Kidney glomerular epithelial cell (primary cell): Measurements from ENCODE around the gene CTNND1.
A peak's percentile ranks its signal among the peaks of the same experiment; 100 is the strongest.
"Not testable (repeated sequence)": the region's sequence is repeated elsewhere in the genome, so short reads cannot be mapped to it uniquely, and the experiment has no call there.

Experiments
- DNase-seq: peaks from one replicate; lab custom pipeline; 2025; lab: John Stamatoyannopoulos, UW

CTNND1 gene, protein sequence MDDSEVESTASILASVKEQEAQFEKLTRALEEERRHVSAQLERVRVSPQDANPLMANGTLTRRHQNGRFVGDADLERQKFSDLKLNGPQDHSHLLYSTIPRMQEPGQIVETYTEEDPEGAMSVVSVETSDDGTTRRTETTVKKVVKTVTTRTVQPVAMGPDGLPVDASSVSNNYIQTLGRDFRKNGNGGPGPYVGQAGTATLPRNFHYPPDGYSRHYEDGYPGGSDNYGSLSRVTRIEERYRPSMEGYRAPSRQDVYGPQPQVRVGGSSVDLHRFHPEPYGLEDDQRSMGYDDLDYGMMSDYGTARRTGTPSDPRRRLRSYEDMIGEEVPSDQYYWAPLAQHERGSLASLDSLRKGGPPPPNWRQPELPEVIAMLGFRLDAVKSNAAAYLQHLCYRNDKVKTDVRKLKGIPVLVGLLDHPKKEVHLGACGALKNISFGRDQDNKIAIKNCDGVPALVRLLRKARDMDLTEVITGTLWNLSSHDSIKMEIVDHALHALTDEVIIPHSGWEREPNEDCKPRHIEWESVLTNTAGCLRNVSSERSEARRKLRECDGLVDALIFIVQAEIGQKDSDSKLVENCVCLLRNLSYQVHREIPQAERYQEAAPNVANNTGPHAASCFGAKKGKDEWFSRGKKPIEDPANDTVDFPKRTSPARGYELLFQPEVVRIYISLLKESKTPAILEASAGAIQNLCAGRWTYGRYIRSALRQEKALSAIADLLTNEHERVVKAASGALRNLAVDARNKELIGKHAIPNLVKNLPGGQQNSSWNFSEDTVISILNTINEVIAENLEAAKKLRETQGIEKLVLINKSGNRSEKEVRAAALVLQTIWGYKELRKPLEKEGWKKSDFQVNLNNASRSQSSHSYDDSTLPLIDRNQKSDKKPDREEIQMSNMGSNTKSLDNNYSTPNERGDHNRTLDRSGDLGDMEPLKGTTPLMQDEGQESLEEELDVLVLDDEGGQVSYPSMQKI

GRCh38 chr11:57761301-57762234 is at the start of gene CTNND1:
Gene CTNND1 (plus strand): TSS chr11:57761802. CDS start chr11:57791479, 29,677 bp downstream.
- peak; percentile 96 for DNase-seq

DNA sequence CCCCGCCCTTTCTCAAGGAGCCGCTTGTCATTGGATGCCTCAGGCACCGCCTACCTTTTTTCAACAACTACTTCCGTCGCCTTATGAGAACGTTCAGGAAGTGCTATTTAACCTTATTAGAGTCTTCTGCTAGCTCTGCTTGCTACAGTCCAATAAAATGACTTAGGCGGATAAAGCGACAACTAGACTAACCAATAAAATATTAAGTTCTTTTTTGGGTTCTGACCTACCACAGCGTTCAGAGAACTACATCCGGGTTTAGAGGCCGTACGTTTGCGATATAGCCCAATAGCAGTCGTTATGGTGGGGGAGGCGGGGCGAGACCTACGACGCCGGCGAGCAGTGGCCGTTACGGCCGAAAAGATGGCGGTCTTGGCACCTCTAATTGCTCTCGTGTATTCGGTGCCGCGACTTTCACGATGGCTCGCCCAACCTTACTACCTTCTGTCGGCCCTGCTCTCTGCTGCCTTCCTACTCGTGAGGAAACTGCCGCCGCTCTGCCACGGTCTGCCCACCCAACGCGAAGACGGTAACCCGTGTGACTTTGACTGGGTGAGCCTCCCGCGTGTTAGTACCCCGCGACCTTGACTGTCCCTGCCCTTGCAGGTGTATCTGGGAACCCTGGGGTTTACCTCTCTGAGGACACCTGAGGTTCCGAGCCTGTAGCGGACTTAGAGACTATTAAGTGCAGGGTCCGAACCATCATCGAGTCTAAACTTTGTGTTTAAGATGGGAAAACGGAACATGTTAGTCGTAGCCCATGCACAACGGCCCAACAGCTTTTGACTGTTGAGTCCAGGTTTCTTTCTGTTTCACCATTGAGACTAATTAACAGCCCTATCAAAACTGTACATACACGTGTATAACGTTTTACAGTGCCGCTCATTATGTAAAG is 49.1 kb upstream of the CTNND1 start, which contains the start of gene TMX2:
TSS of gene TMX2 (plus strand) at position 338 of the 895 bp plus-strand sequence. CDS start at position 364, 26 bp downstream.
- peak; percentile 99 for DNase-seq

- no peak for DNase-seq
These were observed 47.8 kb upstream of the CTNND1 start for GRCh38 chr11:57713835-57714234.

DNA sequence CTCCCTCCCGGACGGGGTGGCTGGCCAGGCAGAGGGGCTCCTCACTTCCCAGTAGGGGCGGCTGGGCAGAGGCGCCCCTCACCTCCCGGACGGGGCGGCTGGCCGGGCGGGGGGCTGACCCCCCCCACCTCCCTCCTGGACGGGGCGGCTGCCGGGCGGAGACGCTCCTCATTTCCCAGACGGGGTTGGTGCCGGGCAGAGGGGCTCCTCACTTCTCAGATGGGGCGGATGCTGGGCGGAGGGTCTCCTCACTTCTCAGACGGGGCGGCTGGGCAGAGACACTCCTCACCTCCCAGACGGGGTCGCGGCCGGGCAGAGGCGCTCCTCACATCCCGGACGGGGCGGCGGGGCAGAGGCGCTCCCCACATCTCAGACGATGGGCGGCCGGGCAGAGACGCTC is 44.9 kb upstream of the CTNND1 start:
- not testable (repeated sequence) for DNase-seq

DNA sequence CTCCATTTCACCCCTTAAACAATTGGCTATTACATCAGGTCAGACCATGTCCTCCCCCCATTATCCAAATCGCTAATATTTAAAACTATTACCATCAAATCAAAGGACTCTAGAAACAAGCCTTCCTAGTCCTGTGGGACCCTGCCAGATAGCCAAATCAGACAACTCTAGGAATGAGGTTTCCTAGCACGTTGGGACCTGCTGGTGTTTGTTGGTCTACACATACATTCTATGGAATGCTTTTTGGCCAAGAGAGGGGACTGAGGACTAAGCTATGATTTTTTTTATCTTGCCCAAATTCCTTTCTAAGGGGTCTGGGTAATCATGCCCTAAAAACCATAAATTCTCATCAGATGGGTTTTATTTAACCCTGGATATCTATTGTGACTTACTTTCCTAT is 34.4 kb upstream of the CTNND1 start:
- no peak for DNase-seq

GRCh38 chr11:57728829-57729228 is 32.8 kb upstream of the CTNND1 start:
- DNase-seq: no peak

- DNase-seq: no peak
These were observed 32.1 kb upstream of the CTNND1 start for GRCh38 chr11:57729479-57729878.

DNA sequence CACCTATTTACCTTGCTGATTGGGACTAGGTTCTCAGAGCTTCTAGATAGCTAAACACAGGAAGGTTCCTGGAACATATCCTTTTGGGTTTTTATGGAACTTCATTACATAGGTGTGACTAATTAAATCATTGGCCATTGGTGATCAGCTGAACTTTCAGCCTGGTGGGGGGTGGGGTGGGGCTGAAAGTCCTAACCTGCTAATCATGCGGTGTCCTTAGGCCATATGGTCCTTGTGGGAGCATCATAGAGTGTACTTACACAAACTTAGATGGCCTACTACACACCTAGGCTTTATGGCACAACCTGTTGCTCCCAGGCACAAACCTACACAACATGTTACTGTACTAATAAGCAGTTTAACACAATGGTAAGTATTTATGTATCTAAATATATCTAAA is 28.9 kb upstream of the CTNND1 start:
- DNase-seq: no peak

DNA sequence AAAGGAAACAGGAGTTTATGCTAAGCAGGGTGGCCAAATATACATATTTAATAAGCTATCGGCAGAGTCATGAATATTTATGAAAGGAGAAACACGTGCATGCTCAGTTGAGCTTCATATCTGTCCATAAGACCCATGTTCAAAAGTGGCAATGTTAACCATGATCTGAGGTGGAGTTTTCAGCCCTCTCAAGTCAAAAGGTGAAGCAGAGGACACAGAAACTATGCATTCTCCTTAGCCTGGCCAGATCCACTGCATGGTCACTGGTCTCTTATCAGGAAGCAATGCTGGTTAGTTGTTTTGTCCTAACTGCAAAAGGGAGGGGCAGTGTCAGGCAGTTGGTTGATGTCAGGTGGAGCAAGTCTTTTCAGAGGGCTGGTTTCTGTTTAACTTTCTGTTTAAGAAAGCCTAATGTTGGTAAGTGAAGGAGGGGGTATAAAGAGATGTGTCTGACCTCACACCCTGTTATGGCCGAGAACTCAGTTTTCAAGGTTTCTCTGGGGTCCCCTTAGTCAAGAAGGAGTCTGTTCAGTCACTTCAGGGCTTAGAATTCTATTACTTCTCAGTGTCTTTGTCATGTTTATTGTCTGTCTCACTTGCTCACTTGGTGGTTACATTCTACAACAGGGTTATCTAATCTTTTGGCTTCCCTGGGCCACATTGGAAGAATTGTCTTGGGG is 25.8 kb upstream of the CTNND1 start:
- no peak for DNase-seq

- peak; percentile 92 for DNase-seq
These were observed 20.2 kb upstream of the CTNND1 start, which contains the start of gene SELENOH for GRCh38 chr11:57741132-57742086. Gene SELENOH (plus strand): TSS chr11:57741491. CDS start chr11:57741596, 105 bp downstream.

DNA sequence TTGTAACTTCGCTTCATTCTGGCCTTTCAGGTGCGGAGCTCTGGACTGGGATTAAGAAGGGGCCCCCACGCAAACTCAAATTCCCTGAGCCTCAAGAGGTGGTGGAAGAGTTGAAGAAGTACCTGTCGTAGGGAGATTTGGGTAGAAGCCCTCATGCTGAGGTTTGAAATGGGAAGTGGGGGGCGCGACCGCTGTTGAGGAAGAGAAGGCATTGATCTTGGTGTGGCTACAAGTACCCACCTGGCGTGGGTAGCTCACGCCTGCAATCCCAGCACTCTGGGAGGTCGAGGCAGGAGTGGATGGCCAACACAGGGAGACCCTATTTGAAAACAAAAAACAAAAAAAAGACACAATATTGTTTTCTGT is 19.5 kb upstream of the CTNND1 start:
- DNase-seq: no peak

DNA sequence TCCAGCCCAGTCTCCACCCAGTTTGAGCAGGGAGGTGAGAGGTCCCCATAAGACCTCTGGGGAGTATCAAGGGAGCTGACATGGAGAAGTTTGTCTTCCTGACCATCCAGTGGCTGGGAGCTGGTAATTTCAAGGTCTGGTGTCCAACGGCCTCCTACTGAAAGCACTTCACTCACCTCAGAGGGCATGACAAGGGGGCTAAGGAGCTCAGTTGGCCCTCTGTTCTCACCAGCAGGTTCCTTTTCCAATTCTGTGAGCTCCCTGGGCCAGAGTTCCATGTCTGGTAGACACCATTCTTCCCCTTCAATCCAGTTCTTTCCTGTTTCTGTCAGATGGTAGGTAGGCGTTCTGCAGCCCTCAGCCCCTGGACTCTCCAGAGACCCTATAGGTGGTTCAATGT is 17.2 kb upstream of the CTNND1 start:
- DNase-seq: no peak

DNA sequence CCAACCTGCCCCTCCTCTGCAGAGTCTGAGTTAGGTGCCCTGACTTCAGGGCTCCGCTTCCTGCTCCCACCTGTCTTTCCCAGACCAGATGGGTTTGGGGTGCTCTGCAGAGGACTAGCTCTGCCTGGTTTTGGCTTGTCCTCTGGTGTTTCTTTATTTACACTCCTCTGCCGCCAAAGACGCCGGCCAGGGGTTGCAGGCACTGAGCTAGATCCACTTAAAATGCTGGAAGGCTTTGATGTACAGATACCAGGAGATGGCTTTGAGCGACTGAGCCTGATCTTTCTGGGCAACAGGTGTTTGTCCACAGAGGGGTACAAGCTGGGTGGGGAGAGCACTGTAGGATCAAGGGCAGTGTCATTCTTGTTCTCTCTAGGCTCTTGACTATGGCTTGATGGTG is 16.4 kb upstream of the CTNND1 start:
- no peak for DNase-seq

DNA sequence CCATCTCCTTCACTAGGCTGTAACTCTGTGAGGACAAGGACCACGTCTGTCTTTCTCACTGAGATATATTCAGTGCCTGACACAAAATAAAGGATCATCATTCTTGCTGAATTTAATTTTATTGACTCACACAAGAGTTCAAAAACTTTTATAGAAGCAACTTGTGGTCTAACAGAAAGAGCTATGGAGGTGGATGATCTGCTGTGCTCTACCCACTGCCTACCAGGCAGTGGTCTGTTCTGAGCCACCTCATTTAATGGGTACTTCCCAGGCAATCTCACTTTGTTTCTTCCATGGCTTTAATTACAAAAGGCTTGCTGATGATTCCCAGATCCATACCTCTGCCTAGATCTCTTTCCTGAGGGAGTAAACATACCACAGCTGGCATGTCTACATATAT is 14.7 kb upstream of the CTNND1 start:
- no peak for DNase-seq

DNA sequence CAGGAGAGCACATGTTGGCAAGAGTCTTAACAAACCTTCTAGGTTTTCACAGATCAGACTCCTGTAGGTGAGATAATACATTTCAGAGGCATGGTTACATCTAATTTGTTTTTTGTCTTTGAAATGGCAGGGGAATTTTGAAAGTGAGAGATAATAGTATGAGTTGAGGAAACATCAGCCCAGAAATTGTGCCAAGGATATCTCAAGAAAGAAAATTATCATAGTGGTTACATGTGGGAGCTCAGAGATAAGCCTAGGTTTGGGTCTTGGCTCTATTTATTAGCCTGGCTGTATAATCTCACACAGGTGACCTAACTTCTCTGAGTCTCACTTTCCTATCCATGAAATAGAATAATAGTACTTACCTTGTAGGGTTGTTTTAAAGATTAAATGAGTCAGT is 10.4 kb upstream of the CTNND1 start:
- DNase-seq: no peak

DNA sequence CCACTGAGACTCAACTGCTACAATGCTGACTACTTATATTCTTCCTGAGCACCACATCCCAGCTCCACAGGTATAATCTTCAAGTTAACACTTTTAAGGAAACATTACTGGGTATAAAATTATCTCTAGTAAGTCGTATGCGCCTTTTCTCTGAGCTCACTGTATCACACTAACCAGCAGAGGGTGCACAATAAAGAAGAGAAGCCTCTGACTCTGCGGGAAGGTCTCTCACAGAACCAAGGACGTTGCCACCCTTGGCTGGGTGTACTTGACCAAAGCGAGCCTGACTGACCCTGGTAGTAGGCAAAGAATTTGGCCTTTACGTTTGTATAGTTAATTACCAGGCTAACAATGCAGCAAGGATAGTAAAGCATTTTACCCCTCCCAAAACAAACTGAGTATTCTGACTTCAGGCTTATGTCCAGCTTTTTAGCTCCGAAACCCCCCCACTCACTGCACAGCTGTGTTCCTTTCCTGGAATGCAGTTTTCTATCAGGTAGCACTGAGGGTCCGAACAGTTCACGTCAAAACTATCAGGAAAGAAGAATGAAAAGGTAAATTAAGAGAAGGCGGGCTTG is 9.8 kb upstream of the CTNND1 start, which contains the start of gene BTBD18:
TSS of gene BTBD18 (minus strand) at position 144 of the 578 bp plus-strand sequence. CDS start 631 bp downstream, outside the sequence.
- peak; percentile 11 for DNase-seq

DNA sequence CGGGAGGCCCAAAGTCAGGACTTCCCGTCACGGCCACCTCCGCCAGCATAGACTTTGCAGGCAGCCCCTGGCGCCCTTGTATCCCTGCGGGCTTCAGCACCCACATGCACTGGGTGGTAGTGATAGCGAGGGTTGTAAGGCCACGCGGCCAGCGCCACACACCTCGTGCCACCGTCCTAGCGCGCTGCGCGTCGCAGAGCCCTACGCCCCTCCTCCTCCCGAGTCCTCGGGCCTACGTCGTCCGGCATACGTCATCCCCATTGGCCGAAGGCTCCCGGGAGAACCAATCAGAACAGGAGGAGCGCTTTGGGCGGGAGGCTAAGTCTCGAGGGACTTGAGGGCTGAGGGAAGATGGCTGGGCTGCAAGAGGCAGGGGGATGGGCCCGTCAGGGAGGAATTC is 8.6 kb upstream of the CTNND1 start:
- DNase-seq: no peak

GRCh38 chr11:57758174-57758573 is 3.4 kb upstream of the CTNND1 start:
- no peak for DNase-seq
